ENCODE measurements around the gene SLFN12L.
"Not testable (repeated sequence)": the region's sequence is repeated elsewhere in the genome, so short reads cannot be mapped to it uniquely, and the experiment has no call there.

The SLFN12L gene

GRCh38 chr17:35541434-35541833 is 4.0 kb upstream of the SLFN12L start:
- DNase-seq, result no peak

DNA sequence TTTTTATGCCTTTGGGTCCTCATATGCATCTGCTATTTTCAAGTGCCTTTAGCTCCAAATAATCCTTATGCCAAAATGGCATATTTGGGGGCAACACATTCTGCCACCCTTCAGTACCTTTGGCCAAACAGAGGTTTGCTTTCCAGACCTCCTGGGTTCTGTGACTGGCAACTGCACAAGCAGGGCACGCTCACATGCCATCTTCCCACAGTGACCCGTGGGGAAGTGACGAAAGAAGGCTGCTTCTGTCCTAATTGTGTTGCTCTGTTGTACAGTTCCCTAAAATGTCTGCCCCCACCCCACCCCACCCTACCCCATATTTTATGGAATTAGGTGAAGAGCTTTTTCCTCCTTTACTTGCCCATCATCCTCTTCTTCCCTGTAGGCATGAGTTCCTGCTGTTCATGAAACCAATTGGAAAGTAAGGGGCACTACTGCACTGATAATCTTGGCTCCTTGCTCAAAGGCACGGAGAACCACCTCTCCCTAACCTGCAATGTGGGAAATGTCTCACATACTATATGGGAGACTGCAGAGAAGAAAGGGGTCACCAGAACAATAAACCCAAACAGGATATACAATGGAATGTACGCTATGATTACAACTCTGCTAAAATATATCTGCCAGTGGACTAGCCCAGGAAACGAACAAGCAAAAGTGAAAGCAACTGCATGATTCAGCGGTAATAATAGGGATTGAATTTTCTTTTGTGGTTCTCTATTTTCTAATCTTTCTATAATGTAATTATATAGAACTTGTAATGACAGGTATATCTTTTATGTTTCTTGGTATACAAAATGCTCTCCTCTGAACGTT is 3.3 kb upstream of the SLFN12L start:
- no peak for DNase-seq

- DNase-seq, result no peak
These were observed 2.2 kb upstream of the SLFN12L start for GRCh38 chr17:35539659-35540026.

- no peak for DNase-seq
These were observed 760 bp downstream of the SLFN12L start for GRCh38 chr17:35536664-35537171.

DNA sequence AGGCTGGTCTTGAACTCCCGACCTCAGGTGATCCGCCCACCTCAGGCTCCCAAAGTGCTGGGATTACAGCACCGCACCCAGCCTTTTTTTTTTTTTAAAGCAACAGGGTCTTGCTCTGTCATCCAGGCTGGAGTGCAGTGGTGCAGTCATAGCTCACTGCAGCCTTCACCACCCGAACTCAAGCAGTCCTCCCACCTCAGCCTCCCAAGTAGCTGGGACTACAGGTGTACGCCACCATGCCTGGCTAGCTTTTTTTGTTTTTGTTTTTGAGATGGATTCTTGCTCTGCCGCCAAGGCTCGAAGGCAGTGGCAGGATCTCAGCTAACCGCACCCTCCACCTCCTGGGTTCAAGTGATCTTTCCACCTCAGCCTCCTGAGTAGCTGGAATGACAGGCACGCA is 2.1 kb downstream of the SLFN12L start:
- not testable (repeated sequence) for DNase-seq

GRCh38 chr17:35534576-35535093 is 2.8 kb downstream of the SLFN12L start:
- no peak for DNase-seq

DNA sequence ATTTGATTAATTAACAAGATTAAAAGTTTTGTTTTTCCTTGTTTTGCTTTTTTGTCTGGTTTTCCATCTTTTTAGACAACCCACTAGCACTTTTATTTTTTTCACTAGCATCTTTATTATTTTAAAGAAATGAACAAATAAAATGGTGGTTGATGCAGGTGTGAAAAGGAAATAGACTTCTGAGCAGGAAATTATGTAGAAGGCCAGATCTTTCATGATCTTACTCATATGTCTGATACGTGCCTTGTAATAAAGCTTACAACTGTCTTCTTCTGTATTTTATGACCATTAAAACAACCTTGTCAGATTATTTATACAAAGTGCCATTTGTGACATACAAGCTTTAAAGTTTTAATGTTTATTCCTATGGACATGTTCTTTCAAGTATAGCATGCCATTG is 6.3 kb downstream of the SLFN12L start:
- DNase-seq, result no peak

- no peak for DNase-seq
These were observed 7.6 kb downstream of the SLFN12L start for GRCh38 chr17:35529866-35530265.

GRCh38 chr17:35529326-35529725 is 8.2 kb downstream of the SLFN12L start:
- not testable (repeated sequence) for DNase-seq

DNA sequence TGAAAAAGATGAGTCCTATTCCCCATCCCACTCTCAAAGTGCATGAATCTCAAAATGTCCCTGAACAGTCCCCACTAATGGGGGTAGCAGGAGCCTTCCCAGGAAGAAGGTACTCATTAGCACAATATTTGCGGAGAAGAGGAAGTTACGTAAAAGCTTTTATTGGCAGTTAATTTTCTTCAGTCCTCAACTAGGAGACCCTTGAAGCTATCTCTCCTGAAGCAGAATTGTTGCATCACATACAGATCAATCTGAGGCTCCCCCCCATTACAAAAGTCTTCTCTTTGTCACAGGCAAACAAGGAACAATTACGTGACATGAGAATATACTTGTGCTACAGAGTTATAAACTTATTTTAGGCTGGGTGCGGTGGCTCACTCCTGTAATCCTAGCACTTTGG is 14.2 kb downstream of the SLFN12L start:
- DNase-seq, result no peak

DNA sequence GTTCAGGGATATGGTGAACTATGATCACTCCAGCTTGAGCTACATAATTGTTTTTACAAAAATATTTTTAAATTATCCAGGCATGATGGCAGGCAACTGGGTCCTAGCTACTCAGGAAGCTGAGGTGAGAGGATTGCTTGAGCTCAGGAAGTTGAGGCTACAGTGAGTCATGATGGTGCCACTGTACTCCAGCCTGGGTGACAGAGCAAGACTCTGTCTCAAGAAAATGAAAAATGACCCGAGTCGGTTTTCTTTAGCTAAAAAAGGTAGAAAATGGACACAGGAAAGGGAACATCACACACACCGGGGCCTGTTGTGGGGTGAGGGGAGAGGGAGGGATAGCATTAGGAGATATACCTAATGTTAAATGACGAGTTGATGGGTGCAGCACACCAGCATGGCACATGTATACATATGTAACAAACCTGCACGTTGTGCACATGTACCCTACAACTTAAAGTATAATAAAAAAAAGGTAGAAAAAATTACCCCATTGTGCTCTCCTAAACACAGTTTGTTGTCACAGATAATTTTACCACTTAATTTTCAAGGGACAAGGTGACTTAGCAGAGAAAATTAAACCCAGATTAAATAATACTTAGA is 15.7 kb downstream of the SLFN12L start:
- DNase-seq, result not testable (repeated sequence)

- DNase-seq, result no peak
These were observed 16.3 kb downstream of the SLFN12L start for GRCh38 chr17:35521150-35521549.

DNA sequence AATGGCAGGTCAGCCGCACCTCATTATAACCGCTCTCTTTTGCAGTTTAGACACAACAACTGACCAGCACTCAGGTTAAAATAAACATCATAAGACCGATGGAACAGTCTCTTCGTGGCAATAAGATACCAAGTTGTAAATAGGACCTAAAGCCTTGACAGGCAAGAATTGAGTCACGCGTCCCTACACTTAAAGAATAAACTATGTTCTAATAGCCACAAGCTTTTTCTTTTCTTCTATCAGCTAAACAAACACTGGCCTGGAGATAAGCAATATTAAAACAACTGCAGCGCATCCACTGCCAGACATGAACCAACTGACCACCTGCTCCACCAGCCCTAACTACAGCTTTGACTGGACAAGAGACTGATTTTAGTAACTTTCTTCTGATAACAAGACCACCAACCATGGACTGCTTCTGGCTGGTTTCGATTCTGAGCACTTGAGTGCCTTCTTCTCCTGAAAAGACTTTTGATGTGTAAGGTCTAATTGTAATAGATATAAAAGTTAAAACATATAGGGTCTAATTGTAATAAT is 17.5 kb downstream of the SLFN12L start:
- no peak for DNase-seq

DNA sequence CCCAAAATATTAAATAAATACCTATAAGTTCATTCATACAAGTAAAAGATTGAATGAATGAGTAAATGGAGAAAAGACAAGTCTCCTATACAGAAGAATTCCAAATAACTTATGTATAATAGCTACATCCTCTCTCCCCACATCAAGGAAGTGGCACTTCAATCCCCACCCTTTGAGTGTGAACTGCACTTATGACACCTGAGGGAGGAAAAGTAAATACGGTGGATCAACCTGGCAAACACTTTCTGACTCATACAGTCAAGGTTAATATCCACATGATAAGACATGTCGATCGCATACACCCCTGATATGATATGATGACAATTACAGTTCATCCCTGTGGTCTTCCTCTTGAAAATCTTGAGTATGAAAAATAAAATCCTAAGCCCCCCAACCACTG is 18.0 kb downstream of the SLFN12L start:
- DNase-seq, result no peak

GRCh38 chr17:35518431-35518830 is 19.0 kb downstream of the SLFN12L start:
- not testable (repeated sequence) for DNase-seq

DNA sequence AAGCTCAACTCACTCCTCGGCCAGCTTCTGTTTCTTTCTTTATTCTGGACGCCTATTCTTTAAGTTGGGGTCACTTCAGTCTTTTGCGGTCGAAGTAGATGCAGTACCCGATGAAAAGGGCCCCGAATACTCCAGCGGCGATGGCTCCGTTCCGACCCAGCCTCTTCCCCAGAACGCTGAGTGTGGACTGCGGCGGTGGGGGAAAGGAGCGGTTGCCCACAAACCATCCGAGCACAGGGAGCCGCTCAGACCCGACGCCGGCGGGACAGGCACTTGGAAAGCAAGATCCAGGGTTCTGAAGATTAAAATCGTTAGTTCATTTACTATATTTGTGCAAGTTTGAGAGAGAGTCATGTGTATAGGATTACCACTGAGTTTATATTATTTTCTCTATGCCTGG is 22.5 kb downstream of the SLFN12L start:
- DNase-seq, result no peak

GRCh38 chr17:35514564-35514963 is 22.9 kb downstream of the SLFN12L start:
- no peak for DNase-seq

GRCh38 chr17:35510052-35510451 is 27.4 kb downstream of the SLFN12L start:
- no peak for DNase-seq

DNA sequence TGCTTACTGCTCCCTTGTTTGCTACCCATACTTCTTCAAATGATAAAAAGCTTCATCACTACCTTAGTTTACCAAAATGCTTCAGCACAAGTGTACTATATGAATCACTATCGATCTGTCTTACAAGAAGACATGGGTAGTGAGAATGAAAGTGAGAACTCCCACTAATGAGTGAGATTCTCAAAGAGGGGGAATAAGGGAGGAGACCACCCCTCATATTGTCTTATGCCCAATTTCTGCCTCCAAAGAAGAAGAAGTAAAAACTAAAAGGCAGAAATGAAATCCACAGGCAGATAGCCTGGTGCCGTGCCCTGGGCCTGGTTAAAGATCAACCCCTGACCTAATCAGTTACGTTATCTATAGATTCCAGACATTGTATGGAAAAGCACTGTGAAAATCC is 29.8 kb downstream of the SLFN12L start:
- DNase-seq, result not testable (repeated sequence)

DNA sequence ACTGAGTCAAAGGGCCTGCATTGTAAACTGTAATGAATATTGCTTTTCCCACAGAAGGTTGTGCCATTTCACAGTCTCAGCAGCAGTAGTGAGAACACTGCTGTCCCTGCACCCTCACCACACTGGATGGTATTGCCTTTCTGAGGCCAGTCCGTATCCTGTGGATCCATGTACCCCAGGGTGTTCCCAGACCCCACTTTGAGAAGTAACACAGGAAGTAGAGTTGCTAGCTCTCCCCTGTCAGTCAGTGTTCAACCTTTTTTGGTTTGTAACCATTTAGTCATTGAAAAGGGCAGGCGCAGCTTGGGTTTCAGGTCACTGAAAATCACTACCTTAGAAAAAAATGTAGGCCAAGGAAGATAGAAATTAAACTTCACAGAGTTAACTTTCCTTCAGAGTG is 37.9 kb downstream of the SLFN12L start:
- DNase-seq, result no peak

GRCh38 chr17:35498448-35499178 is 38.9 kb downstream of the SLFN12L start:
- DNase-seq, result no peak

- no peak for DNase-seq
These were observed 40.8 kb downstream of the SLFN12L start for GRCh38 chr17:35496451-35497290.
